Motor neuron (in vitro differentiated cells): ENCODE data around the gene RPL41. TPM values are rescaled to one million over a fixed set of nuclear protein-coding genes. Genes with fewer than 3 reads are reported as not detected.
A peak's percentile ranks its signal among the peaks of the same experiment; 100 is the strongest.
"Not testable (repeated sequence)": the region's sequence is repeated elsewhere in the genome, so short reads cannot be mapped to it uniquely, and the experiment has no call there.

Source experiments
- ATAC-seq, 8 experiments: fragments of 200-7000 bp; cut with Tn5 transposase; replicated peaks in 6 of 8; 2 replicates each; pipeline ENCODE4 v1.8.0; 2021; ENCODE audit warnings: mild to moderate bottlenecking in 8 of 8, moderate library complexity in 8 of 8
- H3K27ac ChIP-seq, 2 donors: fragments of 250-450 bp; sonication (Bioruptor Pico); 2 replicates each; pipeline ENCODE4 v1.9.0; 2021; ENCODE audit warnings: antibody characterized with exemption in 2 of 2, mild to moderate bottlenecking in 2 of 2, moderate library complexity in 1 of 2
- H3K4me1 ChIP-seq, 2 donors: fragments of 250-450 bp; sonication (Bioruptor Pico); replicated peaks in 1 of 2; 2 replicates each; pipeline ENCODE4 v1.6.1; 2021; ENCODE audit warnings: antibody characterized with exemption in 2 of 2, mild to moderate bottlenecking in 2 of 2, moderate library complexity in 1 of 2
- H3K4me3 ChIP-seq, 5 donors: fragments of 250-450 bp; sonication (Bioruptor Pico); 2 replicates each; pipeline ENCODE4 v1.9.0; 2021; ENCODE audit warnings: antibody characterized with exemption in 5 of 5, mild to moderate bottlenecking in 5 of 5, moderate library complexity in 4 of 5
- WGBS, 10 experiments: fragments of 450-650 bp; shearing (Covaris generic); methylation state at CpG; one replicate each; pipeline ENCODE4 v1.0.0; 2022; 5-methylcytosine and 5-hydroxymethylcytosine counted together
- in situ Hi-C, 9 experiments: fragments of 400-800 bp; cut with MboI; loops; one replicate each; pipeline ENCODE4 v1.15.0; 2021; ENCODE audit warnings: low sequenced_read_pairs in 9 of 9, low pct_unique_long_range_greater_than_20kb in 2 of 9; ENCODE audit not compliant: unreplicated experiment in 9 of 9
- total RNA-seq, 8 experiments: library from RNA; unstranded; fragments of 300-600 nt; gene quantifications; 2 replicates each; pipeline versions ENCODE4 v1.2.3 to v1.2.4, GENCODE V29; 2022

RPL41 gene
- total RNA-seq, 8 experiments from 2014 or later, result 2,948 to 7,132 (median 5,415) TPM

DNA sequence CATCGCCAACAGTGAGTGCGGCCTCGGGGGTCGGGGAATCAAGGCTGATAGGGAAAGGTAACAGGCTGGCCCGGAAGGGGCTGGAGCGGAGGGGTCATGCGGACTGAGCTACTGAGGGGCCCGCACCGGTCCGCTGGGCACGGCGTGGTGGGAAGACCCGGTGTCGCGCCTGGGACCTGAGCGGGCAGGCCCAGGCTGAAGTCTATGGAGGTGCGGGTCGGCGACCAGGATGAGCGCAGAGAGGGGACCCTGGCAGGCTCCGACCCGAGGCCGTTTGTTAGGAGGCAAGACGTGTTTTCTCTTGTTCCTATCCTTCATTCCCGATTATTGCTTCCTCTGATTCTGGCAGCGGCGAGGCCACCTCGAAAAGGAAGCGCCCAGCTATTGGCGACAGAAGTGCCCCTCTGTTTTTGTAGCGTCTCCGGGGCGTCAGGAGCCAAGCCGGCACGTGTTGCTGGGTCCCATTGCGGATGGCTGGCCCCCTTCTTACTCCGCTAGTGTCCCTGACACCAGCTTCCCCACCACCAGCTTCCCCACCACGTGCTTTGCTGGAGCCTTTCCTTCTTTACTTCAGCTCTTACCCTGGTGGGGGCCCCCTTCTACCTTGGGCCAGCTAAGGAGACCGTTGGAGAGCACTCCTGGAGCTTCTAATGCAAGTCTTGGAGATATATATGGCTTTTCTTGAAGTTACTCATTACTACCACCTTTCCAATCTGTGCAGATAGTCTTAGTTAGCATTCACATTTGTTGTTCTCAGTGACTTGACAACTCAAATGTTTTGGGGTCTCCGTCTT is 11.4 kb upstream of the RPL41 start:
- H3K4me1 ChIP-seq, result peaks cover 12 to 14% of the 10 kb centered on the region in 2 donors
- peak; percentile 5 to 18 (median 12) for ATAC-seq
- peak overlapping the region; percentile 46 to 63 for H3K27ac ChIP-seq
- WGBS, 10 experiments, result 0 to 17% (median 0%) methylated on average over 1 to 15 of the region's 40 CpGs; no CpG with 5 or more reads in 1 of the 10 experiments
- H3K4me3 ChIP-seq, result peak overlapping the region; percentile 64 to 71 (median 69)
- in situ Hi-C loops, result no loop called here

DNA sequence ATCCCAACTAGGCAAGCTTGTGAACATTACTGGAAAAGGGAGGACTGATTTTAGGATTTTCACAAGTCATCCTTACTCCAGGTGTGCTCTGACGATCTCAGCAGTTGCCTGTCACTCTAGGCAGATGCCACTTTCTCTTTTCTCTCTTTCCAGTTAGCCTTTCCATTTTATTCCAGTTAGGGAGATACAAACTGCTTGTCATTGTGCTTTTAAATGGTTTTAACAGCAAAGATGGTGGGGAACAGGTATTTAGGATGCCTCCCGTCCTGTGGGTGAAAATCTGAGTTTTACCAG is 10.9 kb upstream of the RPL41 start:
- in situ Hi-C loops, result no loop called here
- no peak overlapping the region for H3K27ac ChIP-seq
- ATAC-seq, result no peak
- WGBS, 10 experiments, result 0 to 45% (median 12%) methylated on average over 1 to 2 of the region's 2 CpGs; no CpG with 5 or more reads in 2 of the 10 experiments
- H3K4me3 ChIP-seq, result peak overlapping the region; percentile 64 to 71 (median 69)
- H3K4me1 ChIP-seq, result peaks cover 12 to 14% of the 10 kb centered on the region in 2 donors

DNA sequence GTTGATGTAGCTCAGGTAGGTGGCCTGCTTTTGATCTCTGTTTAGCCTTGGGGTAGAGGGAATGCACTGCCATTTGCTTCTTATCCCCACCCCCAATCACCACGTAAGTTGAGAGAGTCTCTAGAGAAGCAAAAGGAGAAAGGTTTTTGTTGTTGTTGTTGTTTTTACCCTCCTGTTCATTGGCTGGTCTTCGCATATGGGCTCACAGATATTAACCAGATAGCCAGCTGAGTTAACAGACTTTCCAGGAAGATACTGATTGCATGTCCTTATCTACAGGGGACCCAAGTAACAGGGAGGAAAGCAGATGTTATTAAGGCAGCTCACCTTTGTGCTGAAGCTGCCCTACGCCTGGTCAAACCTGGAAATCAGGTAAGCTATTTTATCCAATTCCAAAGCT is 9.2 kb upstream of the RPL41 start:
- 83 to 100% (median 100%) methylated on average over 1 to 3 of the region's 3 CpGs; no CpG with 5 or more reads in 2 of the 10 experiments for WGBS, 10 experiments
- in situ Hi-C loops, result no loop called here

DNA sequence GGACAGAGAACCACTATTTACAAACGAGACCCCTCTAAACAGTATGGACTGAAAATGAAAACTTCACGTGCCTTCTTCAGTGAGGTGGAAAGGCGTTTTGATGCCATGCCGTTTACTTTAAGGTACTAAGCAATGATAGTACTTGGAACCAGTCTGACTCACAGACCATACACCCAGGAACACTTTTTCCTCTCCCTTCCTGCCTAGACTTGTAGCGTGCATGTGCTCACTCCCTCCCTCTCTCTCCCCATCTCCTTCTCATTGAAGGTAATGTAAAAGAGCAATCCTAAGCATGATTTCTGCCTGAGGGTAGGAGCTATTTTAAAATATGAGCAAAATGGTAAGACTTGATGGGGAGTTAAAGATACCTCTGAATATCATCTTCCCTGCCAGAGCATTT is 5.9 kb upstream of the RPL41 start:
- no peak for ATAC-seq
- Histone ChIP-seq H3K4me3 (no peak overlapping the region), H3K4me1 (peaks cover 6 to 10% of the 10 kb centered on the region in 2 donors), H3K27ac (no peak overlapping the region)
- in situ Hi-C loops, result no loop called here
- 61 to 100% (median 94%) methylated on average over 2 to 5 of the region's 5 CpGs; no CpG with 5 or more reads in 1 of the 10 experiments for WGBS, 10 experiments

More for the DNA sequence above, 9.2 kb upstream of the RPL41 start:
- Histone ChIP-seq H3K4me3 (no peak overlapping the region), H3K27ac (no peak overlapping the region), H3K4me1 (peaks cover 12 to 14% of the 10 kb centered on the region in 2 donors)
- no peak for ATAC-seq

GRCh38 chr12:56114084-56114483 is 2.3 kb upstream of the RPL41 start:
- 78 to 100% (median 93%) methylated on average over 1 of the region's 1 CpG; no CpG with 5 or more reads in 4 of the 10 experiments for WGBS, 10 experiments
- Histone ChIP-seq H3K27ac (no peak overlapping the region), H3K4me3 (no peak overlapping the region), H3K4me1 (peaks cover 2 to 7% of the 10 kb centered on the region in 2 donors)
- no peak for ATAC-seq
- in situ Hi-C loops, result no loop called here

DNA sequence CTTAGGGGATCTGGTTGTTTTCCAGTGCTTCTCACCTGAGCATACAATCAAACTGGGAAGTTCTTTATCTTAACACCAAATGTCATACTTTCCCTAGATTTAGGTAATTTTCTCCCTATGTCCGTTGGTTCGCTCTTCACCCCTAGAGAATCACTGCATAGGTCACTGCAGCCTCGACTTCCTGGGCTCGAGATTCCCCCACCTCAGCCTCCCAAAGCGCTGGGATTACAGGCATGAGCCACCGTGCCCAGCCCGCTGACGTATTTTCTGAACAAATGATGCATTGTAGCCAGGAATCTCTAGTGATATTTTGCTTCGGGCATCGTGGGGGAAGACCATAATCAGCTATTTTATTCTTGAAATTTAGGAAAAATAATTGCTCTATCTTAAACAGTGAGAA is 1.1 kb upstream of the RPL41 start:
- in situ Hi-C loops, result no loop called here
- Histone ChIP-seq H3K27ac (no peak overlapping the region), H3K4me3 (peak overlapping the region; percentile 73 to 95 (median 77)), H3K4me1 (peaks cover 9 to 15% of the 10 kb centered on the region in 2 donors)
- ATAC-seq, result no peak
- 25 to 83% (median 67%) methylated on average over 1 to 10 of the region's 10 CpGs; no CpG with 5 or more reads in 1 of the 10 experiments for WGBS, 10 experiments

DNA sequence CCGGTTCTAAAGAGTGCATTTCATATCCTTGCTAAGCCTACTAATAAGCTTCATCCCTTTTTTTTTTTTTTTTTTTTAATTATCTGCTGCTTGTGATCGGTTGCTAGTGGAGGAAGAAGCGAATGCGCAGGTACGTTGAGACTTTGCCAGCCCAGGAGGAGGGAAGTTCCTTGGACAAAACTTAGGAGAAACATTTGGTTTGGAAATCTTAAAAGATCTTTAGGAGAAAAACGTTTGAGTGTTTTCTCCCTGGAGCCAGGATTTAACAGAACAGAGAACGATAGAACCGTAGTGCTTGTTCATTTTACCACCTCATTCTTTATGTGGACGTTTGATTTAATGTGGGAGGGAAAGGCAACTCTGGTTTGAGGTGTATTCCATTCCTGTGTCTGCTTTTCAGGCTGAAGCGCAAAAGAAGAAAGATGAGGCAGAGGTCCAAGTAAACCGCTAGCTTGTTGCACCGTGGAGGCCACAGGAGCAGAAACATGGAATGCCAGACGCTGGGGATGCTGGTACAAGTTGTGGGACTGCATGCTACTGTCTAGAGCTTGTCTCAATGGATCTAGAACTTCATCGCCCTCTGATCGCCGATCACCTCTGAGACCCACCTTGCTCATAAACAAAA is 761 bp downstream of the RPL41 start:
- H3K27ac ChIP-seq, result peak overlapping the region; percentile 87 to 93
- H3K4me1 ChIP-seq, result peaks cover 9 to 15% of the 10 kb centered on the region in 2 donors
- in situ Hi-C loops, ATAC-seq: not testable (repeated sequence)
- WGBS, 10 experiments, result 0 to 20% (median 0%) methylated on average over 1 to 9 of the region's 16 CpGs
- H3K4me3 ChIP-seq, result peak overlapping the region; percentile 73 to 95 (median 77)

DNA sequence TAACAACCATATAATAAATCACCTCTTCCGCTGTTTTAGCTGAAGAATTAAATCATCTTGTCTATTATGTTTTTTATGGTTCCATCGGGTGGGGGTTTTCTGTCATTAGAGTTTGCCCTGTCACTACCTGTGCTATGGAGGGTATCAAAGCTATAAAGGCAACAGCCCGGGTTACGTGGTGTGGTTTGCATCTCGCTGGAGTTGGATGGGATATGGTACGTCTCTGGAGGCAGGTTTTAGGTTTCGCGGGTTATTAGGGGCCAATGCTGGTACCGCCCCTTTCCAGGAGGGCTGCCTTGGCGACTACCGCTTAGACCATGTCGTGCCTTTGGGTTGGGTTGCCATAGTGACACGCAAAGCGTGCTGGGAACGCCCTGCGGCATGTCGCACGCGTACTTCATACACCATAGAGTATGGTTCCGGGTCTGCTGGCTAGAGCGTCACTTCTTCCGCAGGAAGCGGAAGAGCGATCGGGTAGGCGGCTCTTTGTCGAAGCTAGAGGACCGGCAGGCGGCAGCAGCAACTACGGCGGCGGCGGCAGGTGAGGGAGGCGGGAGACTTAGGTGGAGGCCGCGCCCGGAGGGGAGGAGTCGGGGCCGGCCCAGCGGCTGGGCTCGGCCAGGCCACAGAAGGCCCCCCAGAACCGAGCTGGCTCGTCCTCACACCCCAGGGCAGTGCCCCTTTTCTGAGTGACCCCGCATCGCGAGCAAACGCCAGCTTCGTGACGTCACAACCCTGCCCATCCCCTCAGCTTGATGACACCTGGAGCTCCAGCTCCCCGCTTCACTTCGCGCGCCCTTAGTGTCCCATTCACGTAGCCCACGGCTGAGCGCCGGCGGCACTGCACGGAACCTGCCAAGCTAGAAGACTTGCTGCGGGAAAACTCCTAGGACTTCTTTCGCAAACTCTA is 1.6 kb downstream of the RPL41 start, which contains the start of gene ZC3H10:
TSS of gene ZC3H10 (plus strand) at position 489 of the 910 bp plus-strand sequence. CDS start 2,297 bp downstream, outside the sequence.
- ATAC-seq, result peak; percentile 56 to 90 (median 88)
- H3K27ac ChIP-seq, result peak within 1 kb of the TSS; percentile 87 to 93
- peaks cover 9 to 15% of the 10 kb centered on the region in 2 donors for H3K4me1 ChIP-seq
- 0 to 1% (median 0%) methylated on average over 1 to 35 of the region's 61 CpGs; no CpG with 5 or more reads in 1 of the 10 experiments for WGBS, 10 experiments
- in situ Hi-C loops, result no loop called here
- peak within 1 kb of the TSS; percentile 73 to 95 (median 77) for H3K4me3 ChIP-seq

DNA sequence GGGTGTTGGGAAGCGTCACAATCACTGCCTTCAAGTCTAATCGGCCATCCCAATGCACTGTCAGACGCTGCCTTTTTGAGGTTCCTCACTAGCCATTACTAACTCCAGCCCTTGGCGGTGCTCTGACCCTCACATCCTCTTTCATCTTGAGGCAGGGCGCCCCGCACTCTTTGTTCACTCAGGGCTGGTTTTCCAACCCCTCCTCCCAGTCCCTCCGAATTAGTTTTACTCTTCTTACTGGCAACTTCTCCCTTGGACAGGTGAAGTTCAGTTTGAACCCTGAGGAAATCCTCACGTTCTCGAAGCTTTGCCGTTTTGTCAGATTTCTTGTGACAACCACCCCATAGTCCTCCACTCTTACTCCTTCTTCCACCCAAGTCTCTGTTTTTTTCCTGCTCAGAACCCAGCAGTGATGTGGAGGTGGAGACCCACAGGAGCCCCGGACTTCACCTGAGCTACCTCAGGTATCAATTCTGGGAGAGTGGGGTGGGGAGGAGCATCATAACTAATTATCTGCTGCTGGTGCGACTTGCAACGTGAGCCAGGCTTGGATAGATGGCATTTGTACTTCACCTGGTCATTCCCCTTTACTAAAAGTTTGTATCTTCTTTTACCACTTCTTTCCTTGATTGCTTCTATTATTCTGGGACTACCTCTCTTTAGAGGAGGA is 2.4 kb downstream of the RPL41 start:
- no peak for ATAC-seq
- Histone ChIP-seq H3K4me3 (peak overlapping the region; percentile 73 to 95 (median 77)), H3K27ac (peak overlapping the region; percentile 81 to 84), H3K4me1 (peaks cover 9 to 15% of the 10 kb centered on the region in 2 donors)
- WGBS, 10 experiments, result 0 to 23% (median 7%) methylated on average over 1 to 8 of the region's 13 CpGs
- in situ Hi-C loops, result no loop called here

DNA sequence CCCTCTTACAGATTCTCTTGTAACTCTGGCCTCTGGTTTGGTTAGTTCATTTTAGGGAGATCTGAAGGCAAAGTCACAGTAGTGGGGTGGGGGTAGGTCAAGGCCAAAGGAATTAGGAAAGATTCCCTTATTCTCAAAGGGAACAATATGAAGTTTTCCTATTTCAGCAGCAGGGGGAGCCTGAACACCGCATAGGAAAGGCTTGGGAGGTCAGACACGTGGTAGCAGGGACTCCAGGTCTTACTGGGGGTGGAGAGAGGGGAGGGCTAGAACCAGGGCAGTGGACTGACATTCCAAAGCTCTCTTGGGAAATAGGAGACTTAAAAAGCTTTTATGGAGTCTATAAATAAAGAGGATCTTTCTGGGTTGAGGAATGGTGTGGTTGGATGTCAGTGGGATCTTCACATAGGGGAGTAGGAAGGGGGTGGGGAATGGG is 2.9 kb downstream of the RPL41 start:
- peaks cover 9 to 15% of the 10 kb centered on the region in 2 donors for H3K4me1 ChIP-seq
- no peak overlapping the region for H3K27ac ChIP-seq
- in situ Hi-C loops, result no loop called here
- ATAC-seq, result peak in 5 of 8 experiments; percentile 1 to 14 (median 8)
- H3K4me3 ChIP-seq, result peak overlapping the region; percentile 73 to 95 (median 77)
- WGBS, 10 experiments, result 0 to 5% (median 0%) methylated on average over 1 to 2 of the region's 2 CpGs; no CpG with 5 or more reads in 6 of the 10 experiments

GRCh38 chr12:56120158-56120846 is 3.9 kb downstream of the RPL41 start:
- in situ Hi-C loops, result loop anchor here in 1 of 9 experiments (10.0 kb wide), 1 partner anchor 344 kb away; the partner anchor contains the start of gene SPRYD4
- H3K4me3 ChIP-seq, result no peak overlapping the region
- WGBS, 10 experiments, result 49 to 100% (median 98%) methylated on average over 1 to 11 of the region's 17 CpGs; no CpG with 5 or more reads in 3 of the 10 experiments
- ATAC-seq, result no peak
- H3K27ac ChIP-seq, result no peak overlapping the region
- H3K4me1 ChIP-seq, result peaks cover 9 to 14% of the 10 kb centered on the region in 2 donors
